Activated CD4-positive, alpha-beta T cell treated with anti-CD3 and anti-CD28 coated beads for 48 hours (primary cell): Measurements from ENCODE around the gene HDAC9.

ENCODE experiments used
- DNase-seq: peaks from one replicate; pipeline ENCODE4 v3.0.0-alpha.2; 2020

Gene HDAC9

GRCh38 chr7:18558910-18559309 lies 63.4 kb downstream of the HDAC9 start:
- DNase-seq = no peak

GRCh38 chr7:18559756-18560155 lies 64.2 kb downstream of the HDAC9 start:
- DNase-seq = no peak

GRCh38 chr7:18564779-18565178 lies 69.2 kb downstream of the HDAC9 start:
- DNase-seq = no peak

GRCh38 chr7:18565337-18565736 lies 69.8 kb downstream of the HDAC9 start:
- DNase-seq = no peak

- DNase-seq = no peak
Observed at GRCh38 chr7:18566205-18566604, 70.7 kb downstream of the HDAC9 start.

GRCh38 chr7:18566829-18567228 lies 71.3 kb downstream of the HDAC9 start:
- no peak for DNase-seq

- DNase-seq = no peak
Observed at GRCh38 chr7:18570441-18570840, 74.9 kb downstream of the HDAC9 start.

- no peak for DNase-seq
Observed at GRCh38 chr7:18570890-18571478, 75.4 kb downstream of the HDAC9 start.

- no peak for DNase-seq
Observed at GRCh38 chr7:18572154-18572553, 76.6 kb downstream of the HDAC9 start.

GRCh38 chr7:18572885-18573284 lies 77.3 kb downstream of the HDAC9 start:
- no peak for DNase-seq

GRCh38 chr7:18573410-18574234 lies 78.1 kb downstream of the HDAC9 start:
- DNase-seq = no peak

GRCh38 chr7:18574235-18574540 lies 78.6 kb downstream of the HDAC9 start:
- DNase-seq = no peak

- no peak for DNase-seq
Observed at GRCh38 chr7:18574676-18575075, 79.1 kb downstream of the HDAC9 start.

GRCh38 chr7:18575622-18576572 lies 80.3 kb downstream of the HDAC9 start:
- DNase-seq = no peak

GRCh38 chr7:18577096-18577771 lies 81.7 kb downstream of the HDAC9 start:
- no peak for DNase-seq

GRCh38 chr7:18579698-18580097 lies 84.1 kb downstream of the HDAC9 start:
- DNase-seq = no peak

GRCh38 chr7:18580950-18581349 lies 85.4 kb downstream of the HDAC9 start:
- DNase-seq = no peak

GRCh38 chr7:18583305-18583704 lies 87.8 kb downstream of the HDAC9 start:
- no peak for DNase-seq

GRCh38 chr7:18590241-18590640 lies 94.7 kb downstream of the HDAC9 start:
- DNase-seq = no peak

- DNase-seq = no peak
Observed at GRCh38 chr7:18590744-18591340, 95.3 kb downstream of the HDAC9 start.

- DNase-seq = no peak
Observed at GRCh38 chr7:18593602-18594279, 98.2 kb downstream of the HDAC9 start.

GRCh38 chr7:18597754-18598153 lies 102.2 kb downstream of the HDAC9 start:
- DNase-seq = no peak
